Upper lobe of right lung (tissue), 1 donor: ENCODE measurements around the gene NF1. TPM values are rescaled to one million over a fixed set of nuclear protein-coding genes. Genes with fewer than 3 reads are reported as not detected.

Source experiments
- ATAC-seq: fragments of 200-7000 bp; cut with Tn5 transposase; one replicate; pipeline ENCODE4 v1.9.1; 2020; ENCODE audit warnings: mild to moderate bottlenecking, moderate library complexity
- DNase-seq: peaks from one replicate; pipeline ENCODE4 v3.0.0-alpha.2; 2020
- H3K27ac ChIP-seq: fragments of 200-600 bp; one replicate; pipeline ENCODE4 v1.8.0; 2022
- H3K27me3 ChIP-seq: fragments of 200-600 bp; one replicate; pipeline ENCODE4 v1.8.0; 2022; ENCODE audit warnings: mild to moderate bottlenecking
- H3K36me3 ChIP-seq: fragments of 200-600 bp; one replicate; pipeline ENCODE4 v1.8.0; 2022
- H3K4me1 ChIP-seq: fragments of 200-600 bp; one replicate; pipeline ENCODE4 v1.8.0; 2022
- H3K4me3 ChIP-seq: fragments of 200-600 bp; one replicate; pipeline ENCODE4 v1.8.0; 2022; ENCODE audit warnings: mild to moderate bottlenecking
- H3K9me3 ChIP-seq: fragments of 200-600 bp; one replicate; pipeline ENCODE4 v1.8.0; 2022
- CTCF ChIP-seq: fragments of 200-600 bp; IDR thresholded peaks from one replicate; pipeline ENCODE4 v1.8.0; 2022; ENCODE audit warnings: antibody characterized with exemption
- intact Hi-C: fragments of 100-400 bp; cut with DNase I; formaldehyde crosslinking; loops from one replicate; pipeline ENCODE4 v1.11.0; 2022
- total RNA-seq: library from RNA; stranded (reverse); fragmentation: NEBNext Ultra II Directional; extraction: Animal tissue kit (Norgen Biotek cat#: 25700); gene quantifications from one replicate; pipeline ENCODE4 v1.2.1, GENCODE V29; 2021
- donor health status: DM: no; HTN: yes; CAD: no; lungs with severe emphysema.

The NF1 gene
- total RNA-seq, 1 donor from 2014 or later, result 61.6 TPM

GRCh38 chr17:31400481-31400950 lies 305.7 kb downstream of the NF1 start:
- no peaks in the 10 kb centered on the region for H3K4me1 ChIP-seq
- no peak for DNase-seq
- no peaks in the 10 kb centered on the region for H3K36me3 ChIP-seq
- H3K9me3 ChIP-seq, result no peaks in the 10 kb centered on the region
- intact Hi-C loops, result no loop called here
- H3K27me3 ChIP-seq, result peaks cover 2% of the 10 kb centered on the region
- no peak overlapping the region for H3K4me3 ChIP-seq
- no peak for TF ChIP-seq CTCF
- no peak for ATAC-seq
- no peak overlapping the region for H3K27ac ChIP-seq

DNA sequence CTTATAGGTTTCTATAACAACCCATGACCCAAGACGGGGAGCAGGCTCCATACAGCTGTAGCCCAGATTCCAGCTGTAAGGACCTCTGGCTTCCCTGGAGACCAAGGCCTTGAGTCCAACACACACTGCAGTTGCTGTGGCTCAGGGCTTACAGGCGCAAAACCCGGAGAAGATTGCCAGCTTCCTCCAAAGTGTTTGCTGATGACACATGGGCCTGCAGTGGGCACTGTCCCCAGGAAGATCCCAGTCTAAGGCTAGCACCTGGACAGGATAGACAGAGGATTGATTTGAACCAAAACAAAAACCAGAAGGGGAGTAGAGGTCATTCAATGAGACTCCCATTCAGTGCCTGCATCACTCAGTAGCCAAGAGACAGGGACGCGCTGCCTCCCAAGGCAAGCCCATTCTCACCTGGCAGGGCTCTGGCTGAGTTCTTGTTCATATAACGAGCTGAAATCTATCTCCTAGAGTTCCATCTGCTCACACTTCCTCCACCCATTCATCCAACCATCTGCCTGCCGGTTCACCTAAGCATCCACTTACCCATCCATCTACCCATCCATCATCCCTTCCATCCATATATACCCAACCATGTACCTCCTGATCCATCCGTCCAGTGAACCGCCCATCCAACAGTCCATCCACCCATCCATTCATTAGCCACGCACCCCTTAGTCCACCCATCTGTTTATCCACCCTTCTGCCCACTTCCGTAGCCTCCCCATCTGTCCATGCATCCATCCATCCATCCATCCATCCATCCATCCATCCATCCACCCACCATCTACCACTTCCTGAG lies 306.9 kb downstream of the NF1 start:
- TF ChIP-seq CTCF, result no peak
- H3K36me3 ChIP-seq, result no peaks in the 10 kb centered on the region
- DNase-seq (no peak), ATAC-seq (no peak)
- H3K9me3 ChIP-seq, result no peaks in the 10 kb centered on the region
- no peaks in the 10 kb centered on the region for H3K27me3 ChIP-seq
- intact Hi-C loops, result no loop called here
- no peak overlapping the region for H3K27ac ChIP-seq
- no peaks in the 10 kb centered on the region for H3K4me1 ChIP-seq
- H3K4me3 ChIP-seq, result no peak overlapping the region

- H3K9me3 ChIP-seq, result no peaks in the 10 kb centered on the region
- H3K36me3 ChIP-seq, result no peaks in the 10 kb centered on the region
- no peak for TF ChIP-seq CTCF
- H3K4me3 ChIP-seq, result no peak overlapping the region
- no peaks in the 10 kb centered on the region for H3K4me1 ChIP-seq
- H3K27ac ChIP-seq, result no peak overlapping the region
- H3K27me3 ChIP-seq, result no peaks in the 10 kb centered on the region
- peak; percentile 53 for DNase-seq
- intact Hi-C loops, result no loop called here
- ATAC-seq, result peak; percentile 33
Measured at GRCh38 chr17:31404028-31404949, 309.5 kb downstream of the NF1 start.

GRCh38 chr17:31405890-31406371 lies 311.2 kb downstream of the NF1 start:
- no peak for TF ChIP-seq CTCF
- no peaks in the 10 kb centered on the region for H3K9me3 ChIP-seq
- no peak overlapping the region for H3K4me3 ChIP-seq
- H3K36me3 ChIP-seq, result no peaks in the 10 kb centered on the region
- intact Hi-C loops, result no loop called here
- DNase-seq, result peak; percentile 56
- no peaks in the 10 kb centered on the region for H3K27me3 ChIP-seq
- no peak overlapping the region for H3K27ac ChIP-seq
- ATAC-seq, result peak; percentile 36
- H3K4me1 ChIP-seq, result no peaks in the 10 kb centered on the region

DNA sequence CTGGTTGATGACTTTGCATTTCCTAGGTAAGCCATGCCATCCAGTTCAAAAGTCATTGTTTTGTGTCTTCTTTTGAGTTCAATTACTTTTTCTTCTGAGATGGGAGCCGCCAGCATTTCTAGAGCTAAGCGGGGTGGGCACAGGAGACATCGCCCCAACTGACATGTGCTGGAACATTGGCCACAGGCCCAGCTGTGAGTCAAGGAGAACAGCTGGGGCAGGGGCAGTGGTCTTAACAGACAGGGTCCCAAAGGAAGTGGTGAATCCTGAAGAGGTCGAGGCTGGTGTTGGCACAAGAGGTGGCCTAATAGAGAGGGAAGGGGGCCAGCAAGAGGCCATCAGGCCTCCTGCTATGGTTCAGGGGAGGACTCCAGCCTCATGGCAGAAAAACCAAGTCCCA lies 313.8 kb downstream of the NF1 start:
- Histone ChIP-seq H3K9me3 (no peaks in the 10 kb centered on the region), H3K4me1 (no peaks in the 10 kb centered on the region), H3K27me3 (no peaks in the 10 kb centered on the region), H3K4me3 (no peak overlapping the region), H3K27ac (no peak overlapping the region), H3K36me3 (no peaks in the 10 kb centered on the region)
- intact Hi-C loops, result no loop called here
- ATAC-seq, result no peak
- TF ChIP-seq CTCF, result no peak
- DNase-seq, result no peak
